Measurements from ENCODE around the gene ZNF716. TPM values are rescaled to one million over a fixed set of nuclear protein-coding genes. Genes with fewer than 3 reads are reported as not detected.

ZNF716 gene
- polyA plus RNA-seq, 1 of the 3 experiments (the other 2 are of a cell fraction): not detected

GRCh38 chr7:57505176-57505575 is 55.2 kb downstream of the ZNF716 start:
- H3F3A ChIP-seq (replicated peaks; ENCODE audit: insufficient read depth): no peaks in the 10 kb centered on the region
- no peak overlapping the region for H3K27ac ChIP-seq (ENCODE audit: low read depth in 2 of 2, low read length in 1 of 2)
- H2AFZ ChIP-seq (ENCODE audit: low read depth): no peak overlapping the region
- no peak overlapping the region for H3K4me2 ChIP-seq
- TF ChIP-seq JUND (IDR thresholded peaks at IDR 0.05) (no peak), ZBTB33 (IDR thresholded peaks at IDR 0.05; ENCODE audit: borderline replicate concordance, low read depth) (no peak), FOXJ3 (CRISPR knock-in tag; IDR thresholded peaks at IDR 0.05) (no peak), RFX5 (IDR thresholded peaks at IDR 0.05; ENCODE audit: low read length) (no peak), CTCF (IDR thresholded peaks at IDR 0.05) (no peak)
- no peaks in the 10 kb centered on the region for H3K4me1 ChIP-seq (ENCODE audit: control insufficient read depth in 1 of 2, insufficient read depth in 2 of 2, low read depth in 1 of 2, low read length in 1 of 2)
- H3K4me3 ChIP-seq (ENCODE audit: low read depth in 2 of 2, low read length in 1 of 2): no peak overlapping the region
- H3K79me2 ChIP-seq (ENCODE audit: insufficient read depth): no peaks in the 10 kb centered on the region
- ChIA-PET CTCF (no interaction called here), POLR2A (no interaction called here)
- WGBS (ENCODE audit: low lambda C conversion rate): 0% methylated on average over 1 of the region's 1 CpG
- H4K20me1 ChIP-seq (ENCODE audit: insufficient read depth): no peaks in the 10 kb centered on the region
- no peaks in the 10 kb centered on the region; the same call in 1 of the 2 replicates for H3K9me3 ChIP-seq
- H3K9me2 ChIP-seq: no peaks in the 10 kb centered on the region
- no peaks in the 10 kb centered on the region for H3K36me3 ChIP-seq (replicated peaks in 1 of 2; ENCODE audit: control insufficient read depth in 1 of 2, insufficient read depth in 2 of 2, low read length in 1 of 2)
- no peak for DNase-seq
- H3K27me3 ChIP-seq (ENCODE audit: insufficient read depth): no peaks in the 10 kb centered on the region
- H3K9ac ChIP-seq: no peak overlapping the region

Small RNAs within 50 kb of the gene (small RNA-seq; reads per million reads assigned to genes)
- gene MIR3147: 0 reads per million in 7 experiments

All from SK-N-SH (cell line).